ENCODE data around the gene CSF3. TPM values are rescaled to one million over a fixed set of nuclear protein-coding genes. Genes with fewer than 3 reads are reported as not detected.

The CSF3 gene
- total RNA-seq, 1 experiment from 2014 or later: not detected

DNA sequence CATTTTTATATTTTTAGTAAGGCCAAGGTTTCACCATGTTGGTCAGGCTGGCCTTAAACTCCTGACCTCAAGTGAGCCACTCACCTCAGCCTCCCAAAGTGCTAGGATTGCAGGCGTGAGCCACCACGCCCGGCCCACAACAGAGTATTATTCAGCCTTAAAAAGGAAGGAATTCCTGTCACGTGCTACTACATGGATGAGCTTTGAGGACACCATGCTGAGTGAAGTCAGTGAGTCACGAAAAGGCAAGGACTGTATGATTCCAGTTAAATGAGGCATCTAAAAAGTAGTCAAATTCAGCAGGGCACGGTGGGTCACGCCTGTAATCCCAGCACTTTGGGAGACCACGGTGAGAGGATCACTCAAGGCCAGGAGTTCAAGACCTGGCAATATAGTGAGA lies 9.7 kb downstream of the CSF3 start:
- no peak overlapping the region for H3K4me3 ChIP-seq (ENCODE audit: low read depth in 2 of 2, low read length in 2 of 2)
- no peaks in the 10 kb centered on the region for H3K27me3 ChIP-seq (ENCODE audit: control insufficient read depth, insufficient read depth, low read length)
- no peaks in the 10 kb centered on the region for H3K36me3 ChIP-seq (ENCODE audit: control insufficient read depth, insufficient read depth, low read length)
- in situ Hi-C loops (cut with HindIII; ENCODE audit: low pct_unique_long_range_greater_than_20kb, low sequenced_read_pairs): no loop called here
- DNase-seq (ENCODE audit: low read depth, low spot score): no peak
- intact Hi-C loops (cut with micrococcal nuclease; ENCODE audit: unreplicated experiment): no loop called here
- no peak overlapping the region for H3K27ac ChIP-seq (ENCODE audit: low read length)
- POLR2A ChIA-PET: interaction anchor here (0.6 kb wide), 1 partner anchor 1635 kb away, joined by 4 read pairs; no protein-coding TSS in a partner anchor
- CTCF ChIA-PET: no interaction called here
- TF ChIP-seq POLR2AphosphoS5 (IDR thresholded peaks at IDR 0.05; ENCODE audit: low read depth, low read length) (no peak), SIN3A (IDR thresholded peaks at IDR 0.05; ENCODE audit: borderline replicate concordance, insufficient read depth, low read depth, low read length) (no peak), TCF7L2 (IDR thresholded peaks at IDR 0.05; ENCODE audit: low read depth, low read length) (no peak)
- TF ChIP-seq, protein P1, sequence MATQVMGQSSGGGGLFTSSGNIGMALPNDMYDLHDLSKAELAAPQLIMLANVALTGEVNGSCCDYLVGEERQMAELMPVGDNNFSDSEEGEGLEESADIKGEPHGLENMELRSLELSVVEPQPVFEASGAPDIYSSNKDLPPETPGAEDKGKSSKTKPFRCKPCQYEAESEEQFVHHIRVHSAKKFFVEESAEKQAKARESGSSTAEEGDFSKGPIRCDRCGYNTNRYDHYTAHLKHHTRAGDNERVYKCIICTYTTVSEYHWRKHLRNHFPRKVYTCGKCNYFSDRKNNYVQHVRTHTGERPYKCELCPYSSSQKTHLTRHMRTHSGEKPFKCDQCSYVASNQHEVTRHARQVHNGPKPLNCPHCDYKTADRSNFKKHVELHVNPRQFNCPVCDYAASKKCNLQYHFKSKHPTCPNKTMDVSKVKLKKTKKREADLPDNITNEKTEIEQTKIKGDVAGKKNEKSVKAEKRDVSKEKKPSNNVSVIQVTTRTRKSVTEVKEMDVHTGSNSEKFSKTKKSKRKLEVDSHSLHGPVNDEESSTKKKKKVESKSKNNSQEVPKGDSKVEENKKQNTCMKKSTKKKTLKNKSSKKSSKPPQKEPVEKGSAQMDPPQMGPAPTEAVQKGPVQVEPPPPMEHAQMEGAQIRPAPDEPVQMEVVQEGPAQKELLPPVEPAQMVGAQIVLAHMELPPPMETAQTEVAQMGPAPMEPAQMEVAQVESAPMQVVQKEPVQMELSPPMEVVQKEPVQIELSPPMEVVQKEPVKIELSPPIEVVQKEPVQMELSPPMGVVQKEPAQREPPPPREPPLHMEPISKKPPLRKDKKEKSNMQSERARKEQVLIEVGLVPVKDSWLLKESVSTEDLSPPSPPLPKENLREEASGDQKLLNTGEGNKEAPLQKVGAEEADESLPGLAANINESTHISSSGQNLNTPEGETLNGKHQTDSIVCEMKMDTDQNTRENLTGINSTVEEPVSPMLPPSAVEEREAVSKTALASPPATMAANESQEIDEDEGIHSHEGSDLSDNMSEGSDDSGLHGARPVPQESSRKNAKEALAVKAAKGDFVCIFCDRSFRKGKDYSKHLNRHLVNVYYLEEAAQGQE (IDR thresholded peaks at IDR 0.05; ENCODE audit: insufficient read depth in 1 of 2, low read depth in 2 of 2, low read length in 1 of 2): no peak
- TF ChIP-seq, protein P2, sequence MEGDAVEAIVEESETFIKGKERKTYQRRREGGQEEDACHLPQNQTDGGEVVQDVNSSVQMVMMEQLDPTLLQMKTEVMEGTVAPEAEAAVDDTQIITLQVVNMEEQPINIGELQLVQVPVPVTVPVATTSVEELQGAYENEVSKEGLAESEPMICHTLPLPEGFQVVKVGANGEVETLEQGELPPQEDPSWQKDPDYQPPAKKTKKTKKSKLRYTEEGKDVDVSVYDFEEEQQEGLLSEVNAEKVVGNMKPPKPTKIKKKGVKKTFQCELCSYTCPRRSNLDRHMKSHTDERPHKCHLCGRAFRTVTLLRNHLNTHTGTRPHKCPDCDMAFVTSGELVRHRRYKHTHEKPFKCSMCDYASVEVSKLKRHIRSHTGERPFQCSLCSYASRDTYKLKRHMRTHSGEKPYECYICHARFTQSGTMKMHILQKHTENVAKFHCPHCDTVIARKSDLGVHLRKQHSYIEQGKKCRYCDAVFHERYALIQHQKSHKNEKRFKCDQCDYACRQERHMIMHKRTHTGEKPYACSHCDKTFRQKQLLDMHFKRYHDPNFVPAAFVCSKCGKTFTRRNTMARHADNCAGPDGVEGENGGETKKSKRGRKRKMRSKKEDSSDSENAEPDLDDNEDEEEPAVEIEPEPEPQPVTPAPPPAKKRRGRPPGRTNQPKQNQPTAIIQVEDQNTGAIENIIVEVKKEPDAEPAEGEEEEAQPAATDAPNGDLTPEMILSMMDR (IDR thresholded peaks at IDR 0.05): no peak
- no peaks in the 10 kb centered on the region for H3K9me3 ChIP-seq (ENCODE audit: control insufficient read depth, insufficient read depth, low read depth, low read length)
- BruUV-seq (replicated peaks): no TSS peak
- no peak for ATAC-seq
- peaks cover 12% of the 10 kb centered on the region for H3K4me1 ChIP-seq (ENCODE audit: control insufficient read depth, insufficient read depth, low read length)

DNA sequence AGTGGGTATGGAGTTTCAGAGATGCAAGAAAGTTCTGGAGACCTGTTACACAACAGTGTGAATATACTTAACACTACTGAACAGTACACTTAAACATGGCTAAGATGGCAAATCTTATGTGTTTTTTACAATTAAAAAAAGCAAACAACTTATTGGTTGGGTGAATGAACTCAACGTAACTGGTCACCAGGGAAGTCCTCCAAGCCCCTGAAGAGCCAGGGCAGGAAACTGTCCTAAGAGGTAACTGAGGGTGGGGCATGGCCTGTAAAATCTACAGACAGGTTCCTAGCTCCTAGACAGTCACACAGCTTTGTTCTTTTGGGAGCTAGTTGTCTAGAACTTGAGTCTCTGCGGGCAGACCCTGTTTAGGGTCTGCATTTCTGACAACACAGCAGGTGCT lies 10.3 kb downstream of the CSF3 start:
- H3K9me3 ChIP-seq (ENCODE audit: control insufficient read depth, insufficient read depth, low read depth, low read length): no peaks in the 10 kb centered on the region
- CTCF ChIA-PET: interaction anchor here (0.6 kb wide), 1 partner anchor 9 kb away, joined by 3 read pairs; no protein-coding TSS in a partner anchor
- DNase-seq (ENCODE audit: low read depth, low spot score) (no peak), ATAC-seq (no peak)
- H3K4me3 ChIP-seq (ENCODE audit: low read depth in 2 of 2, low read length in 2 of 2): no peak overlapping the region
- no peaks in the 10 kb centered on the region for H3K36me3 ChIP-seq (ENCODE audit: control insufficient read depth, insufficient read depth, low read length)
- no peak overlapping the region for H3K27ac ChIP-seq (ENCODE audit: low read length)
- in situ Hi-C loops (cut with HindIII; ENCODE audit: low pct_unique_long_range_greater_than_20kb, low sequenced_read_pairs) (no loop called here), intact Hi-C loops (cut with micrococcal nuclease; ENCODE audit: unreplicated experiment) (no loop called here)
- TF ChIP-seq, protein P2 (IDR thresholded peaks at IDR 0.05): no peak
- no peak for TF ChIP-seq TCF7L2 (IDR thresholded peaks at IDR 0.05; ENCODE audit: low read depth, low read length)
- POLR2A ChIA-PET: no interaction called here
- no TSS peak for BruUV-seq (replicated peaks)
- H3K4me1 ChIP-seq (ENCODE audit: control insufficient read depth, insufficient read depth, low read length): peaks cover 12% of the 10 kb centered on the region
- H3K27me3 ChIP-seq (ENCODE audit: control insufficient read depth, insufficient read depth, low read length): no peaks in the 10 kb centered on the region
